Measurements from ENCODE around the gene ELF2. TPM values are rescaled to one million over a fixed set of nuclear protein-coding genes. Genes with fewer than 3 reads are reported as not detected.
A peak's percentile ranks its signal among the peaks of the same experiment; 100 is the strongest.

ELF2 gene
- total RNA-seq, 1 experiment from 2014 or later: 26.5 TPM

DNA sequence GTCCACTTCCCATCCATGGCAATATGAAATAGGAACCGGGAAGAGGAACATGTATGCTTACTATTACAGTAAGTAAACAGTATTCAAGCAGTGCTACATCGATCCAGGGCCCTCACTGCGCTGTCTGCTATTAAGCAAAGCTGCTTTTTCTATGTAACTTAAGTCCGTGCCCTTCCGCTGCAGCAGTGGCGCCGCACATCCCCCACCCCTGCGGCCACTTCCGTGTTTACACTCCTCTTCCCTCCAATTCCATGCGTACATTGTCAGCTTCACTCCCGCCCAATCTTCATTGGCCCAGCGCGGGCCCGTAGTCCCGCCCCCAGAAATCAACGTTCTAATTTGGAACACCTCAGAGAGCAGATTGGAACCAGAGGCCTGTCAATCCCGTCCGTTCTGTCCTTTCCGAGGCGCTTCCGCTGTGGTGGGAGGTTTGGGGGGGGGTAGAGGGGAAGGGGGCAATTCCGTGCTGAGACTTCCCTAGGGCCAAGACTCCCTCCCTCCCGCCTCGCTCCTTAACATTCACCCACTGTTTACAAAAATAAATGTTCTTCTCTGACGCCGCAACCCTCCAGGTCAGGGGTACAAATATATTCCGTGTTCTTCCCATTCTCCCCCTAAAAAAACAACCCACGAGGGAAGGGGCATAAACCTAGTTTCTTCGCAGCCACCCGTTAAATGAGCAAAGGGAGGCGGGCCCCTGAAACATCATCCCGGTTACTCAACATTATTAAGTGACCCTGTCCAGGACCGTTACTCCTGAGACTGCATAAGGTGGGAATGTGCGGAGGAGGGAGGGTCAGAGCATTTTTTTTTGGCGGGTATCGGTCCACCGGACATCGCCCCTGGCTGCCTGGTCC is 94.0 kb downstream of the ELF2 start:
- ChIA-PET POLR2A (interaction anchor here (0.7 to 10.7 kb wide), 20 partner anchors 10 to 830 kb away, joined by 3 to 163 read pairs (median 5); partner anchors contain the start of genes ELF2, NAA15, NDUFC1 and NOCT), CTCF (interaction anchor here (0.6 to 1.6 kb wide), 4 partner anchors 14 to 213 kb away, joined by 3 to 6 read pairs (median 3); partner anchors contain the start of gene ELF2)
- TF ChIP-seq, protein P1, sequence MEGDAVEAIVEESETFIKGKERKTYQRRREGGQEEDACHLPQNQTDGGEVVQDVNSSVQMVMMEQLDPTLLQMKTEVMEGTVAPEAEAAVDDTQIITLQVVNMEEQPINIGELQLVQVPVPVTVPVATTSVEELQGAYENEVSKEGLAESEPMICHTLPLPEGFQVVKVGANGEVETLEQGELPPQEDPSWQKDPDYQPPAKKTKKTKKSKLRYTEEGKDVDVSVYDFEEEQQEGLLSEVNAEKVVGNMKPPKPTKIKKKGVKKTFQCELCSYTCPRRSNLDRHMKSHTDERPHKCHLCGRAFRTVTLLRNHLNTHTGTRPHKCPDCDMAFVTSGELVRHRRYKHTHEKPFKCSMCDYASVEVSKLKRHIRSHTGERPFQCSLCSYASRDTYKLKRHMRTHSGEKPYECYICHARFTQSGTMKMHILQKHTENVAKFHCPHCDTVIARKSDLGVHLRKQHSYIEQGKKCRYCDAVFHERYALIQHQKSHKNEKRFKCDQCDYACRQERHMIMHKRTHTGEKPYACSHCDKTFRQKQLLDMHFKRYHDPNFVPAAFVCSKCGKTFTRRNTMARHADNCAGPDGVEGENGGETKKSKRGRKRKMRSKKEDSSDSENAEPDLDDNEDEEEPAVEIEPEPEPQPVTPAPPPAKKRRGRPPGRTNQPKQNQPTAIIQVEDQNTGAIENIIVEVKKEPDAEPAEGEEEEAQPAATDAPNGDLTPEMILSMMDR (IDR thresholded peaks at IDR 0.05; ENCODE audit: unreplicated experiment): no peak
- H3K4me3 Mint-ChIP-seq (ENCODE audit: unreplicated experiment): peak overlapping the region; percentile 97
- peak; percentile 98 for DNase-seq (ENCODE audit: unreplicated experiment)
- H3K27me3 Mint-ChIP-seq (ENCODE audit: insufficient read depth, unreplicated experiment): no peaks in the 10 kb centered on the region
- H3K9me3 Mint-ChIP-seq (ENCODE audit: unreplicated experiment): no peaks in the 10 kb centered on the region
- peaks cover 22% of the 10 kb centered on the region for H3K36me3 Mint-ChIP-seq (ENCODE audit: insufficient read depth, unreplicated experiment)
- intact Hi-C loops (cut with micrococcal nuclease): loop anchor here (5.0 kb wide), 2 partner anchors 66 to 219 kb away; partner anchors contain the start of genes NAA15, NDUFC1 and NOCT
- H3K27ac Mint-ChIP-seq (ENCODE audit: low read depth, unreplicated experiment): peak overlapping the region; percentile 95
- TSS peak; percentile 57 for BruUV-seq (replicated peaks)
- peaks cover 10% of the 10 kb centered on the region for H3K4me1 Mint-ChIP-seq (ENCODE audit: insufficient read depth, unreplicated experiment)

DNA sequence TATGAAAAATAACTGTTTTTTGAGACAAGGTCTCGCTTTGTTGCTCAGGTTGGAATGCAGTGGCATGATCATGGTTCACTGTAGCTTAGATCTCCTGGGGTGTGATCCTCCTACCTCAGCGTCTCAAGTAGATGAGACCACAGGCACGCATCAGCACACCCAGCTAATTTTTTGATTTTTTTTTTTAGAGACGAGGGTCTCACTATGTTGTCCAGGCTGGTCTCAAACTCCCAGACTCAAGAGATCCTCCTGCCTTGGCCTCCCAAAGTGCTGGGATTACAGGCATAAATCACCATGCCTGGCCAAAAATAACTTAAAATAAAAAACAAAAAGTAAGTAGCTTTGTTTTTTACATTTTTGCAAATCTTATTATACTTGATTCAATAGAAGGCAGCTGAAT is 98.1 kb downstream of the ELF2 start:
- intact Hi-C loops (cut with micrococcal nuclease): no loop called here
- H3K4me1 Mint-ChIP-seq (ENCODE audit: insufficient read depth, unreplicated experiment): peaks cover 10% of the 10 kb centered on the region
- H3K36me3 Mint-ChIP-seq (ENCODE audit: insufficient read depth, unreplicated experiment): peaks cover 24% of the 10 kb centered on the region
- CTCF ChIA-PET: interaction anchor here (0.7 to 3.9 kb wide), 3 partner anchors 14 to 49 kb away, joined by 3 to 27 read pairs (median 3); no protein-coding TSS in a partner anchor
- BruUV-seq (replicated peaks): no TSS peak
- no peak for DNase-seq (ENCODE audit: unreplicated experiment)
- H3K9me3 Mint-ChIP-seq (ENCODE audit: unreplicated experiment): no peaks in the 10 kb centered on the region
- H3K27me3 Mint-ChIP-seq (ENCODE audit: insufficient read depth, unreplicated experiment): no peaks in the 10 kb centered on the region
- TF ChIP-seq, protein P1 (IDR thresholded peaks at IDR 0.05; ENCODE audit: unreplicated experiment): no peak
- no peak overlapping the region for H3K4me3 Mint-ChIP-seq (ENCODE audit: unreplicated experiment)
- POLR2A ChIA-PET: interaction anchor here (1.0 to 10.7 kb wide), 6 partner anchors 19 to 222 kb away, joined by 3 to 163 read pairs (median 10); partner anchors contain the start of genes ELF2 and NOCT
- no peak overlapping the region for H3K27ac Mint-ChIP-seq (ENCODE audit: low read depth, unreplicated experiment)

DNA sequence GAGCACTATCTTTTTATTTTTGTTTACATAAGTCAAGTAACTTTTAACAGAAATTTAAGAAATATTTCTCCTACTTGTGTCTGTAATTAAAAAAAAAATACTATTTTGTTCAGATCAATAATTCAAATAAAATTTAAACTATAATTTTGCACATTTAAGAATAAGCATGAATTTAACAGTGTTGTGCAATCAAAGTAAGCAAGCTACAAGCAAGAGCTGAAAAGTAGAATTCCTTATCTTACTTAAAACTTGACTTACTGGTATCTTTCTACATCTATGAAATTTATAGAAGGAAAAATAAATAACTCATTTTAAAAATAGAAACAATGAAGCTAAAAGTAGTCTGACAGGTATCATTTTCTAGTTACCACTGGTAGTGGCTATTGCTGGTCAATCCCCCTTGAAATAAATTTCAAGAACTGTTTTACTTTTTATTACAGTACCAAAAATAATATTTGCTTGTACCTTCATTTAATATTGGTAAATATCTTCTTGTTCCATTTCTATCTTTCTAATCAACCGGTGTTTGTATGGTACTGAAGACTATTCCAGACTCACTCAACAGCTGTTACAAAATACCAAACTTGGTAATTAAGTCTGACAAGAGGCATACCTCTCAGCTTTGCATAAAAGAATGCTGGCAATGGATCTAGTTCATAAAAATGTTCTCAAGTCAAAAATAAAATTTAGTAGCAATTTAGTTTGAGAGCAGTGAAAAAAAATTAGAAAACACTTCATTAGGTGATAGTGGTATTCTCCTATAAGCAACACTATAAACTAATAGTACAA is 99.3 kb downstream of the ELF2 start:
- Mint-ChIP-seq H3K4me1 (ENCODE audit: insufficient read depth, unreplicated experiment) (peaks cover 10% of the 10 kb centered on the region), H3K27me3 (ENCODE audit: insufficient read depth, unreplicated experiment) (no peaks in the 10 kb centered on the region), H3K4me3 (ENCODE audit: unreplicated experiment) (no peak overlapping the region), H3K27ac (ENCODE audit: low read depth, unreplicated experiment) (no peak overlapping the region), H3K36me3 (ENCODE audit: insufficient read depth, unreplicated experiment) (peaks cover 22% of the 10 kb centered on the region), H3K9me3 (ENCODE audit: unreplicated experiment) (no peaks in the 10 kb centered on the region)
- intact Hi-C loops (cut with micrococcal nuclease): no loop called here
- TF ChIP-seq, protein P1 (IDR thresholded peaks at IDR 0.05; ENCODE audit: unreplicated experiment): no peak
- DNase-seq (ENCODE audit: unreplicated experiment): no peak
- BruUV-seq (replicated peaks): no TSS peak
- POLR2A ChIA-PET: interaction anchor here (0.6 to 10.7 kb wide), 7 partner anchors 8 to 223 kb away, joined by 3 to 163 read pairs (median 4); partner anchors contain the start of genes ELF2, NAA15 and NOCT
- CTCF ChIA-PET: interaction anchor here (0.5 to 3.9 kb wide), 4 partner anchors 11 to 48 kb away, joined by 3 to 27 read pairs (median 4); no protein-coding TSS in a partner anchor

Measured in MCF 10A (cell line).